ENCODE results near the gene SIAH3.
A peak's percentile ranks its signal among the peaks of the same experiment; 100 is the strongest.

SIAH3 gene

DNA sequence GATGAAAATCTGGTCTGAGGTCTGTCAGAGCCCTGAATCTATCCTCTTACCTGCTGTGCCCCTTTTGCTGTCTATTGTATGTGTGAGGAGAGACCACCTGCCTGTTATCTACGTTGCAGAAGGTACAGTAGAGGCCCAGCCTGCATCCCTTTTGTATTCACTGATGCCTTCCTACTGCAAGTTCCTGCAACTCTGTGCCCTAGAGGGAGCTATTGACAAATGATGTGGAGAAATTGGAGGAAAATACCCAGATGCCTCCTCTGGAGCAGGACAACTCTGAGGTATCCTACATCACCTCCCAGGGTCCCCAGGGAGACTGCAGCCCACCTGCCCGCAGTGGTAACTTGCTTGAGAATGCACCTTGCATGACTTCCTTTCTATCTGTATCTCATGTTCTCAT, 33.7 kb downstream of the SIAH3 start:
- no peak for DNase-seq

DNA sequence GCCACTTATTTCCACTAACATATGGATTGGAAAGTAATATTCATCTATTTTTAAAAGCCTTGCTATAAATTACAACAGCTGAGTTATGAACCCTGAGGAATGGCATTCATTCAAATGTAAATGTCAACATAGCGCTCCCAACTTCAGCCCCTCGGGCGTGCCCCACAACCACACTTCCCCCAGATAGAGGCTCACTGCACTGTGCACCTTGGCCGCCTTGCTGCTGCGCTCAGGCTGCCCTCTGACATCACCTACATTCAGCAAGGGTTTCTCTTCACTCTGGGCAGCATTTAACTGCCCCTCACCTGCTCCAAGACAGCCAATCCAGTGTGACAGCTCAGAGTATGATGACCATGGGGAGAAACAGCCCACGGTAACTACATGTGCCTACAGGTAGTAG, 35.1 kb downstream of the SIAH3 start:
- no peak for DNase-seq

DNA sequence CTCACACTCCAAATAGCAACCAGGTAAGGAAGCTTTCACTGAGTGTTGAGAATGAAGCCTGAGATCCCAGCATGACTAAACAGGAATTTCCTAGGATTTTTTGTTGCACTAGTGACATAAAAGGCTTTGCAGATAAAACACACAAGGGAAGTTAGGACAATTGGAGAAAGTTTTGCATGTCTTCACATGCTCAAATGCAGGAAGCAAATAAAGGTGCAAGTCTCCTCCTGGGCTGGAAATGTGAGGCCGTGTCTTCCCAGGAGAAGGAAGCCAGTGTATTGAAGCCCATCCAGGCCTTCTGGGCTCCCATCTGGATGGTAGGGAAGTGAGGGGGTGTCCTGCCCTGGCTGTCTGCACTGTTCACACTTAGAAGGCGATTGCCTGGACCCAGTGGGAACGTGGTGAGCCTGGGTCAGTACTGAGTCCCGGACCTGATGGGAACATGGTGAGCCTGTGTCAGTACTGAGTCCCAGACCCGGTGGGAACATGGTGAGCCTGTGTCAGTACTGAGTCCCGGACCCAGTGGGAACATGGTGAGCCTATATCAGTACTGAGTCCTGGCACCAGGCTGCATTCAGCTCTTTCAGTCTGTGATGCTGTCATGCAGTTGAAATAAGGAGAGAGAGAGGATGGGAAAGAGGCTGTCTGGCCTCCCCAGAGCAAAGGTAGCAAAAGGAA, 38.7 kb downstream of the SIAH3 start:
- DNase-seq = no peak

DNA sequence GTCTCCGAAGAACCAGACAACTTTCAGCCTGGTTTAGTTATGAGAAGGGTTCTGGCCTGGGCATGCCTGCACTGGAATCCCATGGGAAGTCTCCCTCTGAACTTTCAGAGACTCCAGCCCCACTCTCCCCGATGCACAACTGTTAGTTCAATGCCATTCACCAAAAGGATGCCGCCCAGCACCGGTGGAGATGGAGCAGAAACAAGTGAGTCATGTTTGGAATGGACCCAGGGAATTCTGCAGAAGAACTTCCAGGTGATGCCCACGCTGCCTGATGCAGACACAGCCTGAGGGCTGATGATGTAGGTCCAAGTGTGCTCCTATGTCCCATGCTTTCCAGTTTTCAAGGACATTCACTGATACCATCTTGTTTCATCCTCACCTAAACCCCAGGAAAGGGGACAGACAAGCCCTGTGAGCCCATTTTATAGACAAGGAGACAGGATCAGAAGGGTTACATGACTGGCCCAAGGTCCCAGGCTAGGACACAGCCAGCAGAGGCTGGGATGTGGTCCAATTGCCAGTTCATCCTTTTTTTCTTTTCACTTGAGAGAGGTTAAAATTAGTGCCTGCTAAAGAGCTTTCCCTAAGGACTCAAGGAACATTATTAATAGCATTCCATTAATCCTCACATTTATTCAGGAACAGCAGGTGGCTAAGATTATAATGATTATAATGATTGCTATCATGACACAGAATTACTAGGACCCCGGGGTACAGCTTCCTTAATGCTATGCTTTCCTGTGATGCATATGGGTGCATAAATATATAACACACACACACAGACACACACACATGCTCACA, 39.5 kb downstream of the SIAH3 start:
- no peak for DNase-seq

DNA sequence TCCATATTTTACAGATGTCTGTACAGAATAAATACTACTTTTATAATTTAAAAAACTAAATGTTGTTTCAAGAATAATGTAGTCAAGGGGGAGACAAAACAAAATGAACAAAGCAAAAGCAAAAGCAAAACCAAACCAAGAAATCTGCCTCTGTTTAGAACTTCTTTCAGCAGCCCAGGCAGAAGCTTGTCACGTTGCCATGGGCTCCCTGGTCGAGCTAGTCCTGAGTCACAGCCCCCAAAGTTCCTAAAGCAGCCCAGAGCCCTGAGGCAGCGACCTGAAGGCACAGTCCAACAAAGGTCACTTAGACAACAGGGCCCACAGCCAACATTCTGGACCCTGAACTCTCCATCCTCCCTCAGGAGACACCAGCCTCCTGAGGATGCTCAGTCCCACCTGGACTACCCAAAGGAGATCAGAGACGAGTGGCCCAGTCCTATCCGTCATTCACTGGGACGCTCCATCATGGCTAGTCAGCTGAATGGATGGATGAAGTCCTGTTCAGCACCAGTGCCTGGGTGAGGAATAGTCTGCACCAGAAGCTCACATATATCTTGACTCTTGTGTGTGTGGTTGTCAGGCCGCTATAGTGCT, 41.7 kb downstream of the SIAH3 start:
- no peak for DNase-seq

DNA sequence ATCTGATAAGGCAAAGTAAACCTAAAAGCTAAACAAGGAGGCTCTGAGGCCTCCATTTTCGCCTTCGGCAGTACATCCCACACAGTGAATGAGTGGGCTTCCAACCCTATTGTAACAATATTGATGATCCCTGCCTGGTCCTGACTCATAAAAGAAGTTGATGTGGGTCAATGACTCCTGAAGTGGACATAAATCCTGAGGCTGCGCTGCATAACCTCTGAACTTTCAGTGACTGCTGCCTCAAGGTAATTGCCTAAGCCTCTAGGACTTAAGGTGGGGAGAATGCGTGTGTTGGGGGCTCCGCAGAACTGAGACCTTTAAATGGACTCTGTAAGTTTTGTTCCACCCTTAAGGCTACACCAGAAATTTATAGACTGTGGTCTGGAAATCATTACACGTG, 42.6 kb downstream of the SIAH3 start:
- DNase-seq = no peak

DNA sequence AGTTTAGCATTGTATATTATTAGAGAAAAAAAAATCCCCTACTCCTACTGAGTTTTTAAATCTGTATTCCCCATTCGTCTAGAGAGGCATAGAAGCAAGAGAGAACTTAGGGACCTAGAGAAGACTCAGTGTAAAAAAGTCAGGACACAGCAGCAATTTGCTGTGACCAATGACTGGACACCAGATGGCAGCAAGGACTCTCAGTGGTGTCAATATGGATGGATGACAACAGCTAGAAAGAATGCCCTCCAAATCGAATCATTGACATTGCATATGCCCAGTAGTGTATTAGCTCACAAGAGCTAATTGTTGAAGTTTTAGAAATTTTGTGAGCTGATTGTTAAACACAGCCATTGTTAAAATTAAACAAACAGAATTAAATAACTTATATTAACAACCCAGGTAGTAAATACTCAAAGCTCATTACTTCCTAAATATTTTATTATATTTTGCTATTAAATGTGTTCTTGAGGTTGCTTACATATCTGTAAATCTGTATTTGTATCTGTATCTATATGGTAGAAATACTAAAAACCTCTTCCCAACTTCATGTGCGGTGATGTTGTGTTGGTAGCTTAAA, 43.9 kb downstream of the SIAH3 start:
- DNase-seq = peak; percentile 24 to 31

DNA sequence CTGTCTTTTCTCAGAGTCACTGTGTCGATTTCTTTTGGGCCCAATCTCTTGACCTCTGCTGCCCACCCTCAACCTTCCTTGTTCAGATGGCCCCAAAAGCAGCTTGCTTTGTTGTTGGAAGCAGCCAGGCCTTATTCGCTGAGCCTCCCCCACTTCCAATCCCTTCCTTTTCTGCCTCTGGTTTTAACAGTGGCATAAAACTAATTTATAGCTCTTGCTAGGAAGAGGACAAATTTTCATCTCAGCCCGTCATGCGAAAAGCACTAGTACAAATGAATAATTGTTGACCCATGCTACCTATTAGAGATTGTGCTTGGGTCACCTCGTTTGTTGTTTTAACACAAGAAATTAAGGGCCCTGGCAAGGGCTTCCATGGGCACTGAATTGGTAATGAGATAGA, 51.1 kb downstream of the SIAH3 start:
- DNase-seq = no peak

DNA sequence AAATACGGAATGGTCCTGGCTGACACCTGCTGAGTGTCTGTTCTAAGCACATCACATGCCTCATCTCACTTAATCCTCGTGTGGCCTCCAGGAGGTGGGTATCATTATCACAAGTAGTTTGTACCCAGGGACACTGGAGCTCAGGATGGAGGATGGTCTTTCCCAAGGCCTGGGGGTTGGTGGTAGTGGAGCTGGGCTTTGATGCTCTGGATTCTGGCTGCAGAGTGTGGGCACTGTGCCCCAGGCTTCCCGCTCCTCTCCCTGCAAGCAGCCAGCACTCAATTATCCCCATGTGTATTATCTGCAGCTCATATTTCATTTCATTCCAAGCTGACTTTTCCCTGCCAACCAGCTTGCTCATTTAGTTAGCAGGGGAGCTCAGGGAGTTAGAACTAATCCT, 52.1 kb downstream of the SIAH3 start:
- no peak for DNase-seq

DNA sequence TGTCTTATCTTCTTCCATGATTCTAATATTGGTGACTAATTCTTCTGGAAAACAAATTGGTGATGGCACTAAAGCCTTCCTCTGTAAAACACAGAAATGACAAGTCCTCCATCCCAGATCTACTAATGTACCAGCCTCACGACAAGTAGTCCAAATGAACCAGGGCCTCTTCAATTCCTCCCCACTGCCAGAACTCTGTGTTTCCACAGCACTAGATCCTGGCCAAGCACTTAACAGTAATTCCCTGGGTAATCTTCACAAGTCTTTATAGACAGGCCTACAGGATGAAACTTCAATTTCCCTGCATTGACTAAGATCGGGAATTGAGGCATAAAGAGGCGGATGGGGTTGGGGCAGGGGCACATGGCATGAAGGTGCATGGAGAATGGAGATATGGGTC, 52.7 kb downstream of the SIAH3 start:
- DNase-seq = no peak

DNA sequence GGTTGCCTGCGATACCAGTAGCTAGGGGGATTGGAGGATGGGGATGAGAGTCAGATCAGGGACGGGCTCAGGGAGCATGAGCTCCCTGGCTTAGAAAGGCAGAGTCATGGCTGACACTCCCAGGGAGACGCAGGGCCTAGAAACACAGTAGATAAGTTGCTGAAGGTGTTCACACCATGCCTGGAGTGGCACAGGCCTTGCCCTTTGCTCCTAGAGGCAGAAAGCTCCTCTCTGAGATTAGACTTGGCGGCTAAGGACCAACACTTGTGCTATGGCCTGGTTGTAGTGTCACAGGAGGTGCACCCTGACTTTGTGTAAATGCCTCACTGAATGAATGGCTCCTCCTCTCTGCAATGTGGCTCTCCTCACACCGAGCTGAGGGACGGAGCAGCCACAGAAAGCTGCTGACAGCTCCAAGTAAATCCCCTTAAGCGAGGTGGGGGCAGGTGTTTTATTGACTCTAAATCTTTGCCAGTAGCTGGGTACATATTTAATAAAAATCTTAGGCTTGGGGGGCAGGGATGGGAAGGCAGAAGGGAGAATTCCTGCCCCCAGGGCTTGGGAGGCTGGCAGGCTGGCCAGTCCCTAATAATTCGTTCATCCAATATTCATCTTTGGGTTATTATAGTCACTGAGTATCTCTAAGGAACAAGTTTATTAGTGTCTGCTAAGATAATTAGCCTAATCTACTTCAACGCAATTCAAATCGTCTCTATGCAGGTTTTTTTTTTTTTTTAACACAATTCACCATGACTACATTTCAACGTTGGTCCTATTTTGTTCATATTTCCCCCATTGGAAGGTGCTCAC, 54.9 kb downstream of the SIAH3 start:
- no peak for DNase-seq

DNA sequence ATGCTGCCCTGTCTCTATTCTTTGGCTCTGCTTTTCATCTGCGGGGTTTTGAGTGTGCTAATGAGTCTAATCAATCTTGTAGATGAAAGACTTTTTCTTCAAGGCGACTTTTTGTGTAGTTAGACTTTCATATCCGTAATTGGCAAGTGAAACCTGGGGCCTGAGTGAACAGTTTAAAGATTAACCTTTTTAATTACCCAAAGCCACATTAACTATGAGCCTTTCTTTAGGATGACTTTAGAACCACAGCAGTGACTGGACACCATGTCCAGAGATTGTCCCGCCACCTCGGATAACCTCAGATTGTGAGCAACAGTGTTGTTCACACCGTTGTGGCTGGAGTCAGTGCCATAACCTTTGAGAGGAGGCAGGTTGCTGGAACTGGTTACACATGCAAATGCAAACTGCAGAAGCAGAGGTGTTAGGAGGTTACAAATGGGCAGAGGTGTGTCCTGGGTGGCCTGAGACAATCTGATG, 58.7 kb downstream of the SIAH3 start:
- DNase-seq = no peak

DNA sequence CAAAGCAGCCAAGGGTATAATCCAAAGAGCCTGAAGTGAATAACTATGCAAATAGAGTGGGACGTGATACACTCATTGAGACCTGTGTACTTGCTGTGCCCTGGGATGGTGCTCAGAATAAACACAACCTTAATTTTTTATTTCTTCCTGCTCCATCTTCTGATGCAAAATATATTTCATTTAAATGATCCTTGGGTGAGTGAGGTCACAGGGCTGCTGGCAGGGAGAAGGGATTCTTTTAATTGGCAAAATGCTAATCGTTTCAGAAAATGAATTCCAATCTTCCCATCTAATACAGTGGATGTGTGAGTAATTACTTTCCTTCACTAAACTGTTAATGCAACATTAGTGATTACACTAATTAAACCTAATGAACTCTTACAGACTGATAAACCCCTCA, 63.5 kb downstream of the SIAH3 start:
- DNase-seq = no peak

DNA sequence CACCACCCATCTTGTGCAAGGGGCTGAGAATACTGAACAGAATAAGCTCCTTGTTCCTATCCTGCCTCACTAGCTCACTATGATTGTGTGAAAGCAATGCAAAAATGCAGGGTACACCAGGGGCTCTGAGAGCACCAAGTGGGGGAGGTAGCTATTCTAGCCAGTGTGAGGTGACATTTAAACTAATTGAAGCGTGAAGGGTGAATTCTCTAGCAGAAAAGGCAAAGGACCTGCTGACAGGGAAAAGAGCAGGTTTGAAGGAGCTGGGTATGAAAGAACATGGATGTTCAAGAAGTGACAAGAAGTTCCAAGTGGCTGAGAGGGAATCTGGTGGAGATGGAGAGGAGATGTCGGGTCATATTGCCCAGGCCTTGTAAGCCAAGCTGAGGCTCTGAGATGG, 64.2 kb downstream of the SIAH3 start:
- no peak for DNase-seq

DNA sequence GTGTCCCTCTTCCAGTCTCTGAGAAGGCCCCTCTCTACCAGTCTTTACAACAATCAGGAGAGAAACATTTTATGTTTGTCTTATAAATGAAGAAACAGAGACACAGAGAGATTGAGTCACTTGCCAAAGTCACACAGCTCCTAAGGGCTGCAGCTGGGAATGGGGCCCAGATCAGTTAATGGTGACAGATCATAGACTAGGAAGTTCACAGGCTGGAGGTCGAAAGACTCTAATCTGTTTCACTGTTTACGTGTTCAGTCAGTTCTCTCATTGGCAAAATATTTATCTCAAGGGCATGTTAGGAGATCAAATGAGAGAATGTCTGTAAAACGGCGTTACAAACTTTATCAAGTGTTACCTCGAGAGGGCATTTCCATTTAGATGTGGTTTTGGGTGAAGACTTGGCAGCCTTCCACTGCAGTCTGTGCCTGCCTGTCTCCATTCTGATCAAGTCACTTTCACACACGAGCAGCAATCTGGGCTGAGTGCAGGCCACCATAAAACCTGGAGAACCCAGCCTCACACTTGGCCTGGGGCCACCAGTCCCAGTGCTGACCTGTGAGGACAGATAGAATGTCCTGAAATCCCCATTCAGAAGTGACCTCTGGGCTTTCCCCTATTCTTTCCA, 65.1 kb downstream of the SIAH3 start:
- DNase-seq = no peak

DNA sequence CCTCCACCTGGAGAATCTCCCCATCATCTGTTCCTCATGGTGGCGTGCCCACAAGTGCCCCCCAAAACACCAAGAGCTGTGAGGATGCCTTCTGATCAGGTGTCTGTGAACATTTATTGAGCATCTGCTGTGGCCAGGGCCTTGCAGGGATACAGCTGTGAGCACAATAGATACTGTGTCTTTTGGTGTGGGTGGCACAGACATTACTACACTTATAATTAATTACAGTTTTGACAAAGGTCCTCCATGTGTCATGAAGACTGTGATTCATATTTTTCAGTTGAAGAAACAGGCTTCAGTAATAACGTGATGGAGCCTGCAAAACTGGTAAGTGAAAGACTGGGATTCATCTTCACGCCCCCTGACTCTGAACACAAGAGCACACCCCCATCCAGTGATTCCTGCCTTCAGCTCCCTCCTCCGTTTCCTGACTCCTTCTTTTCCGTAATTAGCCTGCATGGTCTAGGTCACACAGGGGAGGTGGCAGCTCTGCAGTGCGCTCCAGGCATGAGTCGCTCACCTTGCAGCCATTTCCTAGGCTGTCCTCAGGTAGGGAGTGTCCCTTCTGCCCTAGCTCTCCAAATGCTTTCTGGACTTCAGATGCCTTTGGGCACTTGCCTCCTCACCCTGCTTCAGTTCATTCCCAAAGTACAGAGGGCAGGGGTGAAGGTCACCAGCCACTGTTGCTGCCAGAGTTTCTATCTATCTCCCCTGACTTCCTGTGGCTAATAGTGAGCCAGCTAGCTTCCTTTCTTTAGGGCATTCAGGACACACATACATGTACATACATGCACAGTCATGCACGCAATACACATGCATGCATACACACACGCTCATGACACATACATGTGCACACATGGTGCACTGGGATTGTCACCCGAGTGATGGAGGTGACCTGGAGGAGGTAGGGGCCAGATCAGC, 66.5 kb downstream of the SIAH3 start:
- DNase-seq = no peak

DNA sequence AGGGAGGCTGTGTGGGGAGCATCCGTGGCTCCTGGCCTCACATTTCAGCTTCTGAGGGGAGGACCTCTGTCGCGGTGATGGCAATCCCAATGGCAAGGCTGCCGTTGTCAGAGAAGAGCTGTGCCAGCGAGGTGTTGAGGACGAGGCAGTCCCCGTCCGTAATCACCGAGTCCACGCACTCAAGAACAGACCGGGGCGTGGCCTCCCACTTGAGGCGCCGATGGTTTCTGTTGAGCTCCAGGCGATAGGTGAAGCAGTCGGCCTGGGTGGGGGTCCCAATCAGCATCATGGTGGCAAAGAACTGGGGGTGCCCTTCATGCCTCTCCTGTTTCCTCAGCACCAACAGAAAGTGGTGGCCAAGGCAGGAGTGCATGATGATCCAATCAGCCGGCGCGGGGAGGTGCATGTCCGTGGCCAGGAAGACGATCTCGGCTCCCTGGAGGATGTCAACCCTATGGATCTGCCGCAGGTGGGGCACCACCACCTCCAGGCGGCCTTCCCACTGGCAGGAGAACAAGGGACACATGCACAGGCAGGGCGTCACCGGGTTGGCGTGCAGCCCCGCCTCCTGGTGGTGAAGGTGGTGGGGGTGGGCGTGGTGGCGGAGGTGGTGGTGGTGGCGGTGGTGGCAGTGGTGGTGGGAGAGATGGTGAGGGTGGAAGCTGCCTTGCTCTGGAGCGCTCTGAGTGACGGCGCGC, 68.1 kb downstream of the SIAH3 start:
- DNase-seq = no peak

DNA sequence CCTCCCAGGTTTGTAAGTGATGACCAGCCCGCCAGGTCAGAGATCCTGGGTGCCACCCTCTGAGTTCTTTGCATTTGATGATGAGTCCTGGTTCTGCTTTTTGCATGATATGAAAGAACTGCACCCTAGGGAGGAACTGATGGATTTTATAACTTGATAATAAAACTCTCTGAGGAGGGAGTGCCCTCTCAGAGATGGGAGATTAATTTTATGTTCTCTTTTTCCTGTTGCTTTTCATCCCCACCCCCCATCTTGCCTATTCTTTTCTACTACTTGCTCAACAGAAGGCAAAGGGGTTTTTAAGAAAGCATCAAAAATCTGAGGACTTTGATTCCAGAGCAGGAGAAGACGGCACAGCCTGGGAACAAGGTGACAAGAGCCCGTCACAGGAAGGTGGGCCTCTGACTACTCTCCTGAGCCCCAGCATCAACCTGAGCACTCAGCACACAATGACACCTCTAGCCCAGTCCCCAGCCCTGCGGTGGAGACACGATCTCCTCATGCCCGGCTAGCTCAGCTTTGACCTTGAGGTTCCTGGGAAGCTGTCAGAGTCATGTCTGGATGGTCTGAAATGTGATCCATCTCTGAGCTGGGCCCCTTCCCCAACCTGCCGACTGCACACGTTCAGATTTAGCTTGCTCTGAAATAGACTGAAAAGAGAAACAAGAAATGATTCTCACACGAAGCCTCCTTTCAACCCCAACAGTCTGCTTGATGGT, 69.1 kb downstream of the SIAH3 start:
- DNase-seq = no peak

DNA sequence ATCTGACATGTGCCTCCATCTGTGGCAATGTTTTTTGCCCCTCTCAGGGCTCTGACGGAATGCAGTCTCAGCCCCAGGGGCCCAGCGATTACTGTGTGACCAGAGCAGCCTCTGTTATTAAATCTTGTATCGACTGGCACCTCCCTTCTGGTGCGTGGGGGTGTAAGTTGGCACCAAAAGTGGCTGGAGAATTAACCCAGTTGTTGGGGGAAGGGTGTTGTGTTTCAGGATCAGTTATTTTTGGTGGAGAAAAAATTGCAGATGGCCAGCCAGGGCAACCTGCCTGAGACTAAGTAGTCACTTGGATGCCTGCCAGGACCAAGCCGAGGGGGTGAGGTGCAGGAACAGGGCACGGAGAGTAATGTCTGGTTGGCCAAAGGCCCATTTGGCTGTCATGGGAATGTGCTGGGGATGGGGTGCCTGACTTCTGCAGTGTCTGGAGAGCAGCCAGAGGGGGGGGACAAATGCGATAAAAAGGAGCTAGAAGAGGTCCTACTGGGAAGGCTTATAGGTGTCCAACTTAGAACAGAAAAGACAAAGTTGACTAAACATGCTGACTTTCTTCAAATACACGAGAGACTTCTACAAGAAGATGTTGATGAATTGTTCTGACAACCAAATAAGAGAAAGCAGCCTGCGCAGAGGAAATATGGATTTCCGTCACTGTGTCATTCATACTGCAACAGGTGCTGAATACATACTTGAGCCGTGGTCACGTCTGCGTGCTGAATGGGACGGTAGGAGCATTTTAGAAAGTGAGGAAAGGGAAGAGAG, 69.8 kb downstream of the SIAH3 start:
- DNase-seq = no peak

Measured in CD4-positive, alpha-beta T cell treated with Interferon alpha-2 for 1 hour (primary cell).